H1 (cell line): ENCODE measurements around the gene FCN3. TPM values are rescaled to one million over a fixed set of nuclear protein-coding genes. Genes with fewer than 3 reads are reported as not detected.
"Not testable (repeated sequence)": the region's sequence is repeated elsewhere in the genome, so short reads cannot be mapped to it uniquely, and the experiment has no call there.

ENCODE experiments used
- CTCF ChIA-PET: fragments of 300-600 bp; sonication (Branson Sonifier 250); formaldehyde crosslinking; loops from one replicate; lab custom pipeline; 2021; ENCODE audit not compliant: partially characterized antibody; lab: Charles Lee
- POLR2A ChIA-PET: fragments of 300-600 bp; sonication (Branson Sonifier 250); formaldehyde crosslinking; loops from one replicate; lab custom pipeline; 2021; ENCODE audit warnings: inconsistent platforms; ENCODE audit not compliant: partially characterized antibody; lab: Charles Lee
- DNase-seq, 2 experiments: peaks; one replicate each; pipeline versions ENCODE4 v3.0.0 to v3.0.0-alpha.2; 2010 to 2022; ENCODE audit warnings: low spot score in 2 of 2, low read depth in 1 of 2, mixed read lengths in 1 of 2
- FAIRE-seq: peaks from 2 replicates; lab custom pipeline; 2011; peaks lifted over from hg19 to GRCh38; lab: Jason Lieb, UNC
- H2AFZ ChIP-seq: 2 replicates; pipeline ENCODE4 v1.8.1; 2012; ENCODE audit warnings: low read length, inconsistent platforms
- H2AK5ac ChIP-seq: 2 replicates; pipeline ENCODE4 v1.6.1; 2013; ENCODE audit warnings: low read depth, low read length
- H2BK120ac ChIP-seq: replicated peaks from 2 replicates; pipeline ENCODE3; 2013; ENCODE audit warnings: low read depth, low read length, inconsistent platforms
- H2BK12ac ChIP-seq: 2 replicates; pipeline ENCODE4 v1.6.1; 2013; ENCODE audit warnings: low read depth, low read length
- H2BK15ac ChIP-seq: 2 replicates; pipeline ENCODE4 v1.6.1; 2013; ENCODE audit warnings: low read length
- H2BK20ac ChIP-seq: 2 replicates; pipeline ENCODE4 v1.6.1; 2013; ENCODE audit warnings: low read length
- H2BK5ac ChIP-seq: 2 replicates; pipeline ENCODE4 v1.6.1; 2013; ENCODE audit warnings: low read depth, low read length
- H3K14ac ChIP-seq: 2 replicates; pipeline ENCODE4 v1.6.1; 2013; ENCODE audit warnings: inconsistent platforms; ENCODE audit not compliant: insufficient read length
- H3K18ac ChIP-seq: 2 replicates; pipeline ENCODE4 v1.6.1; 2013; ENCODE audit warnings: low read length; ENCODE audit errors: extremely low read depth
- H3K23ac ChIP-seq: 2 replicates; pipeline ENCODE4 v1.6.1; 2013; ENCODE audit warnings: inconsistent platforms; ENCODE audit not compliant: insufficient read length
- H3K23me2 ChIP-seq: 2 replicates; pipeline ENCODE4 v1.6.1; 2013; ENCODE audit warnings: low read depth, low read length
- H3K27ac ChIP-seq: 2 replicates; pipeline ENCODE4 v1.6.1; 2011; ENCODE audit warnings: low read depth, low read length, inconsistent platforms
- H3K27me3 ChIP-seq, 4 experiments: replicated peaks in 1 of 4; 1 replicate in 1 of 4; 2 replicates in 3 of 4; pipeline versions ENCODE4 v1.6.1 to v1.8.1; 2011 to 2013; ENCODE audit warnings: low read length in 3 of 4, mild to moderate bottlenecking in 3 of 4, inconsistent platforms in 2 of 4, mixed read lengths in 2 of 4, moderate library complexity in 1 of 4; ENCODE audit not compliant: control insufficient read depth in 3 of 4, insufficient read depth in 3 of 4; ENCODE audit errors: extremely low read depth in 1 of 4
- H3K36me3 ChIP-seq, 4 experiments: 2 replicates each; pipeline versions ENCODE4 v1.6.1 to v1.8.1; 2011 to 2013; ENCODE audit warnings: mild to moderate bottlenecking in 4 of 4, low read length in 3 of 4, moderate library complexity in 2 of 4, control low read depth in 1 of 4, inconsistent platforms in 1 of 4; ENCODE audit not compliant: insufficient read depth in 4 of 4, control insufficient read depth in 2 of 4
- H3K4ac ChIP-seq: replicated peaks from 2 replicates; pipeline ENCODE3; 2013; ENCODE audit warnings: low read length, low read depth, mixed read lengths, inconsistent platforms; ENCODE audit not compliant: insufficient read length
- H3K4me1 ChIP-seq, 4 experiments: replicated peaks in 1 of 4; 1 replicate in 1 of 4; 2 replicates in 3 of 4; pipeline versions ENCODE4 v1.6.1 to v1.8.1; 2011 to 2013; ENCODE audit warnings: low read length in 3 of 4, inconsistent platforms in 2 of 4, mixed read lengths in 1 of 4; ENCODE audit not compliant: insufficient read depth in 4 of 4, control insufficient read depth in 3 of 4
- H3K4me2 ChIP-seq, 2 experiments: 2 replicates each; pipeline versions ENCODE4 v1.6.1 to v1.8.1; 2011 to 2013; ENCODE audit warnings: low read depth in 2 of 2, low read length in 2 of 2, control low read depth in 1 of 2, inconsistent platforms in 1 of 2, mild to moderate bottlenecking in 1 of 2; ENCODE audit not compliant: insufficient read depth in 1 of 2
- H3K4me3 ChIP-seq, 4 experiments: fragments of 200-600, 300-600 bp in 1 of 4; sonication (generic), shearing (Covaris generic), sonication (Bioruptor Twin) in 1 of 4; 2 replicates each; pipeline versions ENCODE4 v1.5.1 to v1.8.1; 2011 to 2016; ENCODE audit warnings: low read length in 4 of 4, low read depth in 3 of 4, control low read depth in 2 of 4, inconsistent platforms in 2 of 4, mild to moderate bottlenecking in 2 of 4, mixed read lengths in 1 of 4, moderate library complexity in 1 of 4; ENCODE audit not compliant: insufficient read depth in 2 of 4; ENCODE audit errors: extremely low read depth in 1 of 4
- H3K56ac ChIP-seq: replicated peaks from 2 replicates; pipeline ENCODE3; 2013; ENCODE audit warnings: low read depth, mild to moderate bottlenecking, mixed read lengths, low read length, inconsistent platforms; ENCODE audit not compliant: insufficient read length
- H3K79me1 ChIP-seq: 2 replicates; pipeline ENCODE4 v1.6.1; 2013; ENCODE audit warnings: low read depth, low read length, control low read depth
- H3K79me2 ChIP-seq, 2 experiments: 2 replicates each; pipeline versions ENCODE4 v1.6.1 to v1.8.1; 2012 to 2013; ENCODE audit warnings: low read length in 2 of 2, mild to moderate bottlenecking in 2 of 2, inconsistent platforms in 1 of 2; ENCODE audit not compliant: insufficient read depth in 2 of 2, control insufficient read depth in 1 of 2
- H3K9ac ChIP-seq, 4 experiments: replicated peaks in 1 of 4; 1 replicate in 1 of 4; 2 replicates in 3 of 4; pipeline versions ENCODE4 v1.6.1 to v1.8.1; 2011 to 2013; ENCODE audit warnings: low read depth in 3 of 4, low read length in 3 of 4, control low read depth in 2 of 4, mild to moderate bottlenecking in 2 of 4, moderate library complexity in 2 of 4, inconsistent platforms in 1 of 4; ENCODE audit errors: extremely low read depth in 1 of 4
- H3K9me3 ChIP-seq, 2 experiments: 2 replicates each; pipeline versions ENCODE4 v1.6.1 to v1.8.1; 2012 to 2013; ENCODE audit warnings: mild to moderate bottlenecking in 2 of 2, moderate library complexity in 2 of 2, control low read depth in 1 of 2, inconsistent platforms in 1 of 2, low read depth in 1 of 2, low read length in 1 of 2, mixed read lengths in 1 of 2; ENCODE audit not compliant: insufficient read depth in 2 of 2
- H4K20me1 ChIP-seq, 2 experiments: replicated peaks in 1 of 2; 2 replicates each; pipeline versions ENCODE3 to v1.8.1; 2011 to 2013; ENCODE audit warnings: inconsistent platforms in 2 of 2, low read length in 2 of 2, mild to moderate bottlenecking in 1 of 2; ENCODE audit not compliant: insufficient read depth in 2 of 2, control insufficient read depth in 1 of 2
- H4K5ac ChIP-seq: 2 replicates; pipeline ENCODE4 v1.6.1; 2013; ENCODE audit warnings: low read length, low read depth, mixed read lengths, inconsistent platforms; ENCODE audit not compliant: insufficient read length
- H4K8ac ChIP-seq: 2 replicates; pipeline ENCODE4 v1.8.0; 2013; ENCODE audit warnings: mild to moderate bottlenecking, moderate library complexity, low read length, inconsistent platforms; ENCODE audit not compliant: insufficient read depth; ENCODE audit errors: extremely low read depth
- H4K91ac ChIP-seq: replicated peaks from 2 replicates; pipeline ENCODE3; 2013; ENCODE audit warnings: low read length, mixed read lengths, inconsistent platforms; ENCODE audit not compliant: insufficient read length
- HDAC2 ChIP-seq, 2 experiments: fragments of 300-600 bp in 1 of 2; sonication (generic) in 1 of 2; IDR thresholded peaks; 2 replicates each; pipeline ENCODE4 v1.6.1; 2011 to 2012; ENCODE audit warnings: low read depth in 2 of 2, low read length in 2 of 2, mild to moderate bottlenecking in 2 of 2, moderate library complexity in 2 of 2, borderline replicate concordance in 1 of 2, inconsistent platforms in 1 of 2
- JUND ChIP-seq: IDR thresholded peaks from 2 replicates; pipeline ENCODE4 v1.6.1; 2011; ENCODE audit warnings: mild to moderate bottlenecking, improper control_type of control experiment, low read length
- POLR2A ChIP-seq, 2 experiments: IDR thresholded peaks; 1 replicate in 1 of 2; 2 replicates in 1 of 2; pipeline ENCODE4 v1.6.1; 2011; ENCODE audit warnings: low read depth in 2 of 2, low read length in 2 of 2, mild to moderate bottlenecking in 2 of 2; ENCODE audit errors: control extremely low read depth in 1 of 2
- RAD21 ChIP-seq, 2 experiments: IDR thresholded peaks in 1 of 2; conservative IDR thresholded peaks in 1 of 2; 2 replicates each; pipeline ENCODE4 v1.6.1; 2011; ENCODE audit warnings: low read depth in 2 of 2, low read length in 2 of 2, improper control_type of control experiment in 1 of 2, inconsistent platforms in 1 of 2, mild to moderate bottlenecking in 1 of 2, moderate library complexity in 1 of 2
- YY1 ChIP-seq: IDR thresholded peaks from 2 replicates; pipeline ENCODE4 v1.6.1; 2011; ENCODE audit warnings: low read depth, mild to moderate bottlenecking, low read length
- WGBS, 2 experiments: shearing (Covaris generic) in 1 of 2; methylation state at CpG; one replicate each; pipeline versions ENCODE4 v1.1.6 to v1.1.7; 2013 to 2015; ENCODE audit warnings: low lambda C conversion rate in 2 of 2, mixed read lengths in 2 of 2, inconsistent platforms in 1 of 2, low coverage in 1 of 2, missing lambda C conversion rate in 1 of 2; ENCODE audit not compliant: insufficient replicate concordance in 2 of 2, insufficient coverage in 1 of 2, insufficient read length in 1 of 2; ENCODE audit errors: extremely low coverage in 1 of 2, missing lambda C conversion rate in 1 of 2; 5-methylcytosine and 5-hydroxymethylcytosine counted together
- polyA plus RNA-seq, 7 experiments: library from polyadenylated mRNA; depleted of rRNA in 3 of 7; stranded (reverse) in 5 of 7; unstranded in 2 of 7; fragments of >200 nt in 5 of 7; fragments of 200-250 nt in 2 of 7; gene quantifications; 1 replicate in 5 of 7; 2 replicates in 1 of 7; 4 replicates in 1 of 7; pipeline versions ENCODE4 v1.2.1 to v1.2.3, GENCODE V29; 2011 to 2013; ENCODE audit warnings: missing spikeins in 2 of 7, mixed read lengths in 2 of 7
- total RNA-seq: library from RNA; stranded (reverse); fragmentation: NEBNext Ultra II Directional; extraction: Animal tissue kit (Norgen Biotek cat#: 25700); gene quantifications from 2 replicates; pipeline ENCODE4 v1.2.1, GENCODE V29; 2021
- TF ChIP-seq, protein P1 (sequence below), 3 experiments: IDR thresholded peaks; 1 replicate in 2 of 3; 2 replicates in 1 of 3; pipeline versions ENCODE4 v1.5.1 to v1.6.1; 2011; ENCODE audit warnings: low read length in 3 of 3, mild to moderate bottlenecking in 3 of 3, inconsistent platforms in 2 of 3, low read depth in 1 of 3, moderate library complexity in 1 of 3; ENCODE audit not compliant: insufficient read depth in 1 of 3; ENCODE audit errors: control extremely low read depth in 1 of 3

FCN3 gene
- total and polyA plus RNA-seq, 2 of the 8 experiments (the other 6 are each of a cell fraction or from before 2014, with no cell fraction given): 0.30 to 0.57 TPM

DNA sequence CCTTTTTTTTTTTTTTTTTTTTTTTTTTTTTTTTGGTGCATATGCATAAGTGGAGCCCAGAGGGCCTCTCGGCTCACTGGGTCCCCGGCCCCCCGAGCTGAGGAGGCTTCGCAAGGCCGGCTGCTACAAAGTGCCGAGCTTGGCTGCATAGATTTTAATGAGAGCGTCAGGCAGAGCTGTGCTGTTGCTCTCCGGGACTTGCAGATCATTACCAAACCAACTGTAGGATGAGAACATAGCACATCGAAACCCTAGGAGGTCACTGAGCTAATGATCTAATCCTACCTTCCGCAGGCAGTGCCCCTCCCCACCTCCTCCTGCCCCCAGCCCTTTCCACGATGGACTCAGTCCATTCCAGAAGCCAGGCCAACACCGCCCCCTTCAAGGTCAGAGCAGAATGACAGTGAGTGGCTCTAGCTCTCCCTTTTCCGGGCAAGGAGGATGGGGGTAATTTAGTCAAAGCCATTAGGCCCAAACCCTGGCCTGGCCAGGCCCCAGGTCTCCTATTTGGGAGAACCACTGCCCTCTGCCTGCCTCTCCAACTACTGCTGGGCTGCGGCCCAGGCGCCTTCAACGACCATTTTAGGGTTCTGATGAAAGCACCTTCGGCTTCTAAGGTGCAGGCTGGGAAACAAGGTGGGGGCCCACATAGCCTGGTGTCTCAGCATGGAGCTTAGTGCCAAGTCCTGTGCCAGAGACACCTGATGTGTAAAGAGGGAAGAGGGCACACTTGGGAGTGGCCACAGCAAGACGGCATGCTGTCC, 31.2 kb upstream of the FCN3 start:
- H3K14ac ChIP-seq, H2BK12ac ChIP-seq, H4K91ac ChIP-seq, H3K23ac ChIP-seq, H3K4me3 ChIP-seq: not testable (repeated sequence)
- peak; percentile 97 for FAIRE-seq
- TF ChIP-seq JUND (peak; percentile 15; the same call in 1 of the 2 replicates), POLR2A (IDR thresholded peaks at IDR 0.05; ENCODE audit: control extremely low read depth in 1 of 2, low read depth in 2 of 2, low read length in 2 of 2) (0 out of 3 replicates have a peak, but pooled peaks of 1 of the 2 experiments have one; percentile 41), YY1 (0 out of 2 replicates have a peak, but pooled peaks have one; percentile 36), RAD21 (IDR thresholded peaks at IDR 0.05 in 1 of 2, conservative IDR thresholded peaks at IDR 0.05 in 1 of 2; ENCODE audit: low read depth in 2 of 2, low read length in 2 of 2) (peak; percentile 25 to 27; a peak in 2 of 4 replicates), HDAC2 (IDR thresholded peaks at IDR 0.05; ENCODE audit: borderline replicate concordance in 1 of 2, low read depth in 2 of 2, low read length in 2 of 2) (0 out of 4 replicates have a peak, but pooled peaks of 1 of the 2 experiments have one; percentile 7)
- TF ChIP-seq, protein P1, sequence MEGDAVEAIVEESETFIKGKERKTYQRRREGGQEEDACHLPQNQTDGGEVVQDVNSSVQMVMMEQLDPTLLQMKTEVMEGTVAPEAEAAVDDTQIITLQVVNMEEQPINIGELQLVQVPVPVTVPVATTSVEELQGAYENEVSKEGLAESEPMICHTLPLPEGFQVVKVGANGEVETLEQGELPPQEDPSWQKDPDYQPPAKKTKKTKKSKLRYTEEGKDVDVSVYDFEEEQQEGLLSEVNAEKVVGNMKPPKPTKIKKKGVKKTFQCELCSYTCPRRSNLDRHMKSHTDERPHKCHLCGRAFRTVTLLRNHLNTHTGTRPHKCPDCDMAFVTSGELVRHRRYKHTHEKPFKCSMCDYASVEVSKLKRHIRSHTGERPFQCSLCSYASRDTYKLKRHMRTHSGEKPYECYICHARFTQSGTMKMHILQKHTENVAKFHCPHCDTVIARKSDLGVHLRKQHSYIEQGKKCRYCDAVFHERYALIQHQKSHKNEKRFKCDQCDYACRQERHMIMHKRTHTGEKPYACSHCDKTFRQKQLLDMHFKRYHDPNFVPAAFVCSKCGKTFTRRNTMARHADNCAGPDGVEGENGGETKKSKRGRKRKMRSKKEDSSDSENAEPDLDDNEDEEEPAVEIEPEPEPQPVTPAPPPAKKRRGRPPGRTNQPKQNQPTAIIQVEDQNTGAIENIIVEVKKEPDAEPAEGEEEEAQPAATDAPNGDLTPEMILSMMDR (IDR thresholded peaks at IDR 0.05; ENCODE audit: control extremely low read depth in 1 of 3, insufficient read depth in 1 of 3, low read depth in 1 of 3, low read length in 3 of 3): peak in 2 of 3 experiments; percentile 25 to 34; a peak in 3 of 4 replicates
- TF ChIP-seq, all 59 proteins: peak for 6; not testable (repeated sequence) for 53
- Histone ChIP-seq H2AK5ac (0 out of 2 replicates have a peak overlapping the region, but pooled peaks have one; percentile 10), H3K18ac (peak overlapping the region; percentile 60), H3K36me3 (peaks cover 0 to 25% (median 11%) of the 10 kb centered on the region in 4 experiments; a peak in 6 of 8 replicates), H3K4me1 (peaks cover 9 to 30% (median 17%) of the 10 kb centered on the region in 4 experiments), H3K4me2 (peak overlapping the region; percentile 24 to 49; a peak in 3 of 4 replicates), H3K9ac (peak overlapping the region in 3 of 4 experiments; percentile 29 to 43 (median 39); a peak in 4 of 7 replicates), H2BK5ac (peak overlapping the region; percentile 74), H3K27ac (peak overlapping the region; percentile 71)
- H3K56ac ChIP-seq, H4K20me1 ChIP-seq, H3K79me1 ChIP-seq, H3K27me3 ChIP-seq, H2BK15ac ChIP-seq, H4K5ac ChIP-seq, H3K9me3 ChIP-seq, H3K79me2 ChIP-seq, H3K23me2 ChIP-seq, H4K8ac ChIP-seq, H2BK20ac ChIP-seq, H2BK120ac ChIP-seq, H2AFZ ChIP-seq, H3K4ac ChIP-seq: not testable (repeated sequence)
- ChIA-PET CTCF (interaction anchor here (0.6 to 37.8 kb wide), 40 partner anchors 7 to 1176 kb away, joined by 3 to 863 read pairs (median 4); partner anchors contain the start of gene MAP3K6), POLR2A (interaction anchor here (0.6 to 1.5 kb wide), 8 partner anchors 8 to 266 kb away, joined by 3 to 5 read pairs (median 4); partner anchors contain the start of gene WASF2)
- peak in 1 of 2 experiments; percentile 63 for DNase-seq
- WGBS, 2 experiments: 66% methylated on average over 15 of the region's 18 CpGs; no CpG with 5 or more reads in 1 of the 2 experiments
